ENCODE measurements around the gene ZBTB12. TPM values are rescaled to one million over a fixed set of nuclear protein-coding genes. Genes with fewer than 3 reads are reported as not detected.
"Not testable (repeated sequence)": the region's sequence is repeated elsewhere in the genome, so short reads cannot be mapped to it uniquely, and the experiment has no call there.

ZBTB12 gene
- total RNA-seq, 1 donor from 2014 or later: 8.4 TPM

- ATAC-seq; DNase-seq (ENCODE audit: low spot score); intact Hi-C loops (cut with DNase I): not testable (repeated sequence)
These were observed 37.7 kb downstream of the ZBTB12 start for GRCh38 chr6:31864123-31864562.

- peak; percentile 99 for DNase-seq (ENCODE audit: low spot score)
- peak; percentile 98 for ATAC-seq
- intact Hi-C loops (cut with DNase I): no loop called here
These were observed 39.3 kb downstream of the ZBTB12 start, which contains the start of gene NEU1 for GRCh38 chr6:31862344-31863235. NEU1 (minus strand) TSS chr6:31862821; CDS start chr6:31862776, 45 bp downstream.

GRCh38 chr6:31861919-31862343, 40.0 kb downstream of the ZBTB12 start:
- no peak for ATAC-seq
- no peak for DNase-seq (ENCODE audit: low spot score)
- intact Hi-C loops (cut with DNase I): no loop called here

- ATAC-seq (no peak), DNase-seq (ENCODE audit: low spot score) (no peak)
- intact Hi-C loops (cut with DNase I): no loop called here
These were observed 40.7 kb downstream of the ZBTB12 start for GRCh38 chr6:31861150-31861549.

GRCh38 chr6:31860349-31860748, 41.5 kb downstream of the ZBTB12 start:
- intact Hi-C loops (cut with DNase I): no loop called here
- no peak for ATAC-seq
- DNase-seq (ENCODE audit: low spot score): no peak

DNA sequence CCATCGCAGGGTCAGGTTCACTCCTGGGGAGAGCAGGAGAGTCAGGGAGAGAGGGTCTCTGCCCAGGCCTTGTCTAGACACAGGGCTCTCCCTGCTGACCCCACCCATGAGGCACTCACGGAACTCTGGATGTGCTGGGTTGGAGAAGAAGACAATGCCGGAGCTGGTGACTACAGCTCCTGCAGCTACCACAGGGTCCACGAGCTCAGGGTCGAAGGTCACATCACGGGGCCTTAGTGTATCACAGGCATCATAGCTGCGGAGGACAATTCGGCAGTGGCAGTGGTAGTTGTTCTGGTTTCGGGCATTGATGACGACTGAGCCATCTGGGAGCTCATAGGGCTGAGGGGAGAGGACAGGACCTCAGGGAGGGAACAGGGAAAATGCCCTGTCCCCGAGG, 42.0 kb downstream of the ZBTB12 start:
- DNase-seq (ENCODE audit: low spot score): no peak
- no peak for ATAC-seq
- intact Hi-C loops (cut with DNase I): no loop called here

DNA sequence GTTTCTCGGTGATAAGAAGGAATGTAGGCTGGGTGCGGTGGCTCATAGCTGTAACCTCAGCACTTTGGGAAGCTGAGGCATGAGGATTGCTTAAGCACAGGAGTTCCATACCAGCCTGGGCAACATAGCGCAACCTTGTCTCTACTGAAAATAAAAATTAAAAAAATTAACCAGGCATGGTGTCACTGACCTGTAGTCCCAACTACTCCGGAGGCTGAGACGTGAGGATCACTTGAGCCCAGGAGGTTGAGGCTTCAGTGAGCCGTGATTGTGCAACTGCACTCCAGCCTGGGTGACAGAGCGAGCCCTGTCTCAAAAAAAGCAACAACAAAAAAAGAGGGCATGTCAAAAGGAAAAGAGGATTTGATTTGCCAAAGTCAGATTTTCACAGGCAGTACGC, 43.2 kb downstream of the ZBTB12 start:
- ATAC-seq: no peak

DNA sequence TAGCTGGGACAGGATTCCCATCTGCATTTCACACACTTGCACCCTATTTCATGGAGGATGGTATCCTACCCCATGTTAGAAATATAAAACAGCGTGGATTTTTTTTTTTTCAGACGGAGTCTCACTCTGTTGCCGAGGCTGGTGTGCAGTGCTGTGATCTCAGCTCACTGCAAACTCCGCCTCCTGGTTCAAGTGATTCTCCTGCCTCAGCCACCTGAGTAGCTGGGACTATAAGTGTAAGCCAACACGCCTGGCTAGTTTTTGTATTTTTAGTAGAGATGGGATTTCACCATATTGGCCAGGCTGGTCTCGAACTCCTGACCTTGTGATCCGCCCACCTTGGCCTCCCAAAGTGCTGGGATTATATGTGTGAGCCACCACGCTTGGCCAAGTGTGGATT, 44.1 kb downstream of the ZBTB12 start:
- DNase-seq (ENCODE audit: low spot score); intact Hi-C loops (cut with DNase I); ATAC-seq: not testable (repeated sequence)

More for the DNA sequence above, 43.2 kb downstream of the ZBTB12 start:
- intact Hi-C loops (cut with DNase I): no loop called here
- DNase-seq (ENCODE audit: low spot score): no peak

DNA sequence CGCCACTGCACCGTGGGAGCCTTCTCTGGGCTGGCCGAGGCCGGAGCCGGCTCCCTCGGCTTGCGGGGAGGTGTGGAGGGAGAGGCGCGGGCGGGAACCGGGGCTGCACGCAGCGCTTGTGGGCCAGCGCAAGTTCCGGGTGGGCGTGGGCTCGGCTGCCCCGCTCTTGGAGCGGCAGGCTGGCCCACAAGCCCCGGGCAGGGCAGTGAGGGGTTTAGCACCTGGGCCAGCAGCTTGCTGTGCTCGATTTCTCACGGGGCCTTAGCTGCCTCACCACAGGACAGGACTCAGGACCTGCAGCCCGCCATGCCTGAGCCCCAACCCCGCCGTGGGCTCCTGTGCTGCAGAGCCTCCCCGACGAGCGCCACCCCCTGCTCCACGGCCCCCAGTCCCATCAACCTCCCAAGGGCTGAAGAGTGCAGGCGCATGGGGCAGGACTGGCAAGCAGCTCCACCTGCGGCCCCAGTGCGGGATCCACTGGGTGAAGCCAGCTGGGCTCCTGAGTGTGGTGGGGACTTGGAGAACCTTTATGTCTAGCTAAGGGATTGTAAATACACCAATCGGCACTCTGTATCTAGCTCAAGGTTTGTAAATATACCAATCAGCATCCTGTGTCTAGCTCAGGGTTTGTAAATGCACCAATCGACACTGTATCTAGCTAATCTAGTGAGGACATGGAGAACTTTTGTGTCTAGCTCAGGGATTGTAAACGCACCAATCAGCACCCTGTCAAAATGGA, 49.7 kb downstream of the ZBTB12 start:
- ATAC-seq; DNase-seq (ENCODE audit: low spot score); intact Hi-C loops (cut with DNase I): not testable (repeated sequence)

DNA sequence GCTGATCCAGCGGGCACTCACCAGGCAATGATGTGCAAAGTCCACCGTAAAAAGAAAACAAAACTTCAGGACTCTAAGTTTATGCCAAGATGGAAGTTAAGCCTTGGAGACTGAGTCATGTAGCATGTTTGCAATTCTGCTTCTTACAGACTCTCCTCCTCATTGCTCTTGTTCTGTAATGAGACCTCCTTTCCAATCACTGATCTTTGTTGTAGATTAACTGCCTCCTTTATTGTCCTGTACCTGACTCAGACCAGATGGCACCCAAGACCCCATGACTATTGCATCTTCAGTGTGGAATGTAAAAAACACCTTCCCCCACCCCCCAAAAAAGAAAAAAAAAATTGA, 50.4 kb downstream of the ZBTB12 start:
- DNase-seq (ENCODE audit: low spot score) (no peak), ATAC-seq (no peak)
- intact Hi-C loops (cut with DNase I): no loop called here

GRCh38 chr6:31850765-31851484, 51.0 kb downstream of the ZBTB12 start:
- no peak for DNase-seq (ENCODE audit: low spot score)
- intact Hi-C loops (cut with DNase I): no loop called here
- ATAC-seq: no peak

Other genes starting within 250 kb of the ZBTB12 start
- gene BAG6, start 249.4 kb downstream of the ZBTB12 start, total RNA-seq: 201 TPM
- 0.53 TPM for gene APOM, start 246.2 kb downstream of the ZBTB12 start, total RNA-seq
- 14.5 TPM for gene C6orf47, start 241.3 kb downstream of the ZBTB12 start, total RNA-seq
- 16.7 TPM for gene GPANK1, start 237.1 kb downstream of the ZBTB12 start, total RNA-seq
- 116 TPM for gene CSNK2B, start 236.0 kb downstream of the ZBTB12 start, total RNA-seq
- gene LY6G5B, start 232.1 kb downstream of the ZBTB12 start, total RNA-seq: 20.4 TPM
- gene LY6G5C, start 221.0 kb downstream of the ZBTB12 start, total RNA-seq: 2.1 TPM
- 46.0 TPM for gene ABHD16A, start 198.8 kb downstream of the ZBTB12 start, total RNA-seq
- not detected for gene LY6G6F, start 195.2 kb downstream of the ZBTB12 start, total RNA-seq
- not detected for gene LY6G6D, start 186.7 kb downstream of the ZBTB12 start, total RNA-seq
- 0.71 TPM for gene LY6G6C, start 180.3 kb downstream of the ZBTB12 start, total RNA-seq
- 0.62 TPM for gene MPIG6B, start 178.7 kb downstream of the ZBTB12 start, total RNA-seq
- 124 TPM for gene DDAH2, start 172.8 kb downstream of the ZBTB12 start, total RNA-seq
- 239 TPM for gene CLIC1, start 165.6 kb downstream of the ZBTB12 start, total RNA-seq
- gene MSH5, start 162.1 kb downstream of the ZBTB12 start, total RNA-seq: 21.2 TPM
- 4.9 TPM for gene SAPCD1, start 139.4 kb downstream of the ZBTB12 start, total RNA-seq
- 0.94 TPM for gene VWA7, start 124.8 kb downstream of the ZBTB12 start, total RNA-seq
- 42.3 TPM for gene VARS1, start 106.3 kb downstream of the ZBTB12 start, total RNA-seq
- 30.1 TPM for gene LSM2, start 95.1 kb downstream of the ZBTB12 start, total RNA-seq
- 2.8 TPM for gene HSPA1L, start 86.8 kb downstream of the ZBTB12 start, total RNA-seq
- 195 TPM for gene HSPA1A, start 86.5 kb downstream of the ZBTB12 start, total RNA-seq
- gene HSPA1B, start 74.3 kb downstream of the ZBTB12 start, total RNA-seq: 181 TPM
- 22.1 TPM for gene NEU1, start 39.3 kb downstream of the ZBTB12 start, total RNA-seq
- gene SLC44A4, start 23.1 kb downstream of the ZBTB12 start, total RNA-seq: 2.1 TPM
- 49.4 TPM for gene EHMT2, start 4.4 kb downstream of the ZBTB12 start, total RNA-seq
- gene C2, start 25.6 kb upstream of the ZBTB12 start, total RNA-seq: 25.0 TPM
- 72.6 TPM for gene CFB, start 44.0 kb upstream of the ZBTB12 start, total RNA-seq
- 55.1 TPM for gene NELFE, start 56.9 kb upstream of the ZBTB12 start, total RNA-seq
- gene SKIC2, start 57.1 kb upstream of the ZBTB12 start, total RNA-seq: 60.0 TPM
- 23.0 TPM for gene DXO, start 70.1 kb upstream of the ZBTB12 start, total RNA-seq
- 453 TPM for gene C4A, start 80.0 kb upstream of the ZBTB12 start, total RNA-seq
- gene C4B, start 112.7 kb upstream of the ZBTB12 start, total RNA-seq: 392 TPM
- 6.1 TPM for gene CYP21A2, start 136.3 kb upstream of the ZBTB12 start, total RNA-seq
- gene TNXB, start 207.3 kb upstream of the ZBTB12 start, total RNA-seq: 423 TPM
- gene ATF6B, start 226.2 kb upstream of the ZBTB12 start, total RNA-seq: 88.4 TPM
- 2.8 TPM for gene FKBPL, start 228.2 kb upstream of the ZBTB12 start, total RNA-seq
- gene PRRT1, start 249.9 kb upstream of the ZBTB12 start, total RNA-seq: 6.1 TPM